Aorta (tissue), 5 donors: ENCODE results near the gene CRYBG2. TPM values are rescaled to one million over a fixed set of nuclear protein-coding genes. Genes with fewer than 3 reads are reported as not detected.
A peak's percentile ranks its signal among the peaks of the same experiment; 100 is the strongest.

ENCODE experiments used
- ATAC-seq: fragments of 200-7000 bp; cut with Tn5 transposase; one replicate; pipeline ENCODE4 v1.9.1; 2022; ENCODE audit warnings: moderate library complexity; ENCODE audit not compliant: low FRiP score
- DNase-seq, 2 donors: peaks; one replicate each; pipeline ENCODE4 v3.0.0-alpha.2; 2020
- H3K27ac ChIP-seq, 2 donors: one replicate each; pipeline ENCODE4 v1.5.1; 2013; ENCODE audit warnings: low read length in 2 of 2, mild to moderate bottlenecking in 2 of 2, moderate library complexity in 2 of 2, control low read depth in 1 of 2, inconsistent platforms in 1 of 2, low read depth in 1 of 2
- H3K27me3 ChIP-seq, 2 donors: one replicate each; pipeline ENCODE4 v1.6.1; 2013; ENCODE audit warnings: control low read depth in 1 of 2, low read length in 1 of 2, mild to moderate bottlenecking in 1 of 2, moderate library complexity in 1 of 2; ENCODE audit not compliant: insufficient read depth in 2 of 2, control insufficient read depth in 1 of 2
- H3K36me3 ChIP-seq, 2 donors: one replicate each; pipeline ENCODE4 v1.6.1; 2013; ENCODE audit warnings: control low read depth in 1 of 2, low read length in 1 of 2, mild to moderate bottlenecking in 1 of 2; ENCODE audit not compliant: insufficient read depth in 2 of 2, control insufficient read depth in 1 of 2
- H3K4me1 ChIP-seq, 2 donors: one replicate each; pipeline ENCODE4 v1.6.1; 2013; ENCODE audit warnings: low read length in 2 of 2, control low read depth in 1 of 2, mild to moderate bottlenecking in 1 of 2, moderate library complexity in 1 of 2; ENCODE audit not compliant: insufficient read depth in 2 of 2, control insufficient read depth in 1 of 2
- H3K4me3 ChIP-seq, 2 donors: one replicate each; pipeline ENCODE4 v1.5.1; 2013; ENCODE audit warnings: low read length in 2 of 2, control low read depth in 1 of 2, mild to moderate bottlenecking in 1 of 2
- H3K9me3 ChIP-seq: one replicate; pipeline ENCODE4 v1.6.1; 2013; ENCODE audit warnings: mild to moderate bottlenecking, low read length; ENCODE audit not compliant: control insufficient read depth
- WGBS, 2 donors: extraction: QIAGEN DNeasy Blood & Tissue Kit; methylation state at CpG; one replicate each; pipeline ENCODE4 v1.1.7; 2013; 5-methylcytosine and 5-hydroxymethylcytosine counted together
- intact Hi-C, 2 donors: fragments of 100-400 bp; cut with DNase I; formaldehyde crosslinking; loops; one replicate each; pipeline versions ENCODE4 v1.14.2 to v1.15.0; 2022
- polyA plus RNA-seq, 2 donors: library from polyadenylated mRNA; stranded (reverse); fragments of 200-250 nt; gene quantifications; one replicate each; pipeline ENCODE4 v1.2.3, GENCODE V29; 2013
- total RNA-seq, 2 donors: library from RNA; stranded (reverse); fragmentation: NEBNext Ultra II Directional; extraction: Animal tissue kit (Norgen Biotek cat#: 25700); gene quantifications; one replicate each; pipeline ENCODE4 v1.2.1, GENCODE V29; 2021
- donor health status: healthy with polysubstance abuse.
- donor health status: Bipolar disorder and iron deficiency.
- donor health status: DM: no; HTN: no; CAD: no.
- donor health status: DM: no; HTN: no; CAD: no.
- donor health status: DM: yes; HTN: yes; CAD: no.

The CRYBG2 gene
- total and polyA plus RNA-seq, 4 donors, result 0.05 to 6.4 (median 0.27) TPM; not detected in 1

GRCh38 chr1:26274801-26275425, 79.0 kb downstream of the CRYBG2 start:
- intact Hi-C loops, result loop anchor here (1.0 kb wide), 2 partner anchors 46 to 47 kb away; no protein-coding TSS in a partner anchor
- no peak overlapping the region for H3K4me3 ChIP-seq
- H3K9me3 ChIP-seq, result no peaks in the 10 kb centered on the region
- H3K27ac ChIP-seq, result no peak overlapping the region
- 88 to 91% methylated on average over 11 of the region's 11 CpGs for WGBS, 2 donors
- no peaks in the 10 kb centered on the region for H3K36me3 ChIP-seq
- no peaks in the 10 kb centered on the region for H3K4me1 ChIP-seq
- DNase-seq (peak in 1 of 2 donors; percentile 72), ATAC-seq (no peak)
- H3K27me3 ChIP-seq, result no peaks in the 10 kb centered on the region

Other genes with a start within 250 kb of the CRYBG2 start
- 1 to 10 TPM; 6.5 to 7.5 TPM for gene PDIK1L, start 242.3 kb downstream of the CRYBG2 start, total RNA-seq
- 1 to 10 TPM; 2.0 to 3.8 TPM for gene PDIK1L, start 242.3 kb downstream of the CRYBG2 start, polyA plus RNA-seq
- 10 to 100 TPM in 1 of 2 donors, 1 to 10 TPM in 1; 5.0 to 15.7 TPM for gene FAM110D, start 195.1 kb downstream of the CRYBG2 start, total RNA-seq
- 1 to 10 TPM in 1 of 2 donors, under 1 TPM in 1; 0.25 to 1.4 TPM for gene FAM110D, start 195.1 kb downstream of the CRYBG2 start, polyA plus RNA-seq
- not detected for gene C1orf232, start 185.2 kb downstream of the CRYBG2 start, total RNA-seq
- gene C1orf232, start 185.2 kb downstream of the CRYBG2 start, polyA plus RNA-seq, result not detected
- 10 to 100 TPM; 13.4 to 18.3 TPM for gene ZNF593, start 184.2 kb downstream of the CRYBG2 start, total RNA-seq
- 10 to 100 TPM; 29.4 to 48.6 TPM for gene ZNF593, start 184.2 kb downstream of the CRYBG2 start, polyA plus RNA-seq
- gene ZNF593OS, start 182.3 kb downstream of the CRYBG2 start, total RNA-seq, result not detected
- under 1 TPM in 1 of 2 donors, not detected in 1; 0.20 TPM for gene ZNF593OS, start 182.3 kb downstream of the CRYBG2 start, polyA plus RNA-seq
- 1 to 10 TPM; 1.5 to 1.7 TPM for gene CNKSR1, start 176.6 kb downstream of the CRYBG2 start, total RNA-seq
- 1 to 10 TPM; 2.3 to 4.9 TPM for gene CNKSR1, start 176.6 kb downstream of the CRYBG2 start, polyA plus RNA-seq
- gene CATSPER4, start 163.5 kb downstream of the CRYBG2 start, total RNA-seq, result not detected
- not detected for gene CATSPER4, start 163.5 kb downstream of the CRYBG2 start, polyA plus RNA-seq
- 1 to 10 TPM; 3.0 to 5.9 TPM for gene CEP85, start 119.9 kb downstream of the CRYBG2 start, total RNA-seq
- gene CEP85, start 119.9 kb downstream of the CRYBG2 start, polyA plus RNA-seq, result 1 to 10 TPM in 1 of 2 donors, under 1 TPM in 1; 0.74 to 1.9 TPM
- gene SH3BGRL3, start 74.0 kb downstream of the CRYBG2 start, total RNA-seq, result 100 to 1,000 TPM; 160 to 252 TPM
- gene SH3BGRL3, start 74.0 kb downstream of the CRYBG2 start, polyA plus RNA-seq, result 100 to 1,000 TPM; 219 to 232 TPM
- 10 to 100 TPM; 14.6 to 33.9 TPM for gene UBXN11, start 47.5 kb downstream of the CRYBG2 start, total RNA-seq
- 10 to 100 TPM; 11.6 to 46.8 TPM for gene UBXN11, start 47.5 kb downstream of the CRYBG2 start, polyA plus RNA-seq
- 10 to 100 TPM; 12.0 to 14.7 TPM for gene CD52, start 36.2 kb downstream of the CRYBG2 start, total RNA-seq
- 10 to 100 TPM in 1 of 2 donors, 1 to 10 TPM in 1; 8.3 to 31.4 TPM for gene CD52, start 36.2 kb downstream of the CRYBG2 start, polyA plus RNA-seq
- gene ZNF683, start 18.6 kb upstream of the CRYBG2 start, total RNA-seq, result under 1 TPM; 0.24 to 0.65 TPM
- under 1 TPM in 1 of 2 donors, not detected in 1; 0.87 TPM for gene ZNF683, start 18.6 kb upstream of the CRYBG2 start, polyA plus RNA-seq
- gene LIN28A, start 56.7 kb upstream of the CRYBG2 start, total RNA-seq, result not detected
- gene LIN28A, start 56.7 kb upstream of the CRYBG2 start, polyA plus RNA-seq, result not detected
- gene DHDDS, start 78.2 kb upstream of the CRYBG2 start, total RNA-seq, result 10 to 100 TPM; 42.3 to 46.4 TPM
- gene DHDDS, start 78.2 kb upstream of the CRYBG2 start, polyA plus RNA-seq, result 10 to 100 TPM; 18.0 to 25.5 TPM
- 100 to 1,000 TPM; 153 to 171 TPM for gene HMGN2, start 118.3 kb upstream of the CRYBG2 start, total RNA-seq
- gene HMGN2, start 118.3 kb upstream of the CRYBG2 start, polyA plus RNA-seq, result 100 to 1,000 TPM; 385 to 535 TPM
- gene RPS6KA1, start 175.6 kb upstream of the CRYBG2 start, total RNA-seq, result 10 to 100 TPM; 12.0 to 21.0 TPM
- gene RPS6KA1, start 175.6 kb upstream of the CRYBG2 start, polyA plus RNA-seq, result 10 to 100 TPM in 1 of 2 donors, under 1 TPM in 1; 0.87 to 21.4 TPM